ENCODE data around the gene DDX20. TPM values are rescaled to one million over a fixed set of nuclear protein-coding genes. Genes with fewer than 3 reads are reported as not detected.
A peak's percentile ranks its signal among the peaks of the same experiment; 100 is the strongest.

DDX20 gene
- total RNA-seq, 1 donor from 2014 or later = 13.2 TPM

GRCh38 chr1:111789142-111789541 lies 33.4 kb downstream of the DDX20 start:
- H3K36me3 ChIP-seq (ENCODE audit: control insufficient read depth, insufficient read depth, low read length) = no peaks in the 10 kb centered on the region
- H3K4me3 ChIP-seq (ENCODE audit: low read depth, low read length) = no peak overlapping the region
- TF ChIP-seq, protein P1, sequence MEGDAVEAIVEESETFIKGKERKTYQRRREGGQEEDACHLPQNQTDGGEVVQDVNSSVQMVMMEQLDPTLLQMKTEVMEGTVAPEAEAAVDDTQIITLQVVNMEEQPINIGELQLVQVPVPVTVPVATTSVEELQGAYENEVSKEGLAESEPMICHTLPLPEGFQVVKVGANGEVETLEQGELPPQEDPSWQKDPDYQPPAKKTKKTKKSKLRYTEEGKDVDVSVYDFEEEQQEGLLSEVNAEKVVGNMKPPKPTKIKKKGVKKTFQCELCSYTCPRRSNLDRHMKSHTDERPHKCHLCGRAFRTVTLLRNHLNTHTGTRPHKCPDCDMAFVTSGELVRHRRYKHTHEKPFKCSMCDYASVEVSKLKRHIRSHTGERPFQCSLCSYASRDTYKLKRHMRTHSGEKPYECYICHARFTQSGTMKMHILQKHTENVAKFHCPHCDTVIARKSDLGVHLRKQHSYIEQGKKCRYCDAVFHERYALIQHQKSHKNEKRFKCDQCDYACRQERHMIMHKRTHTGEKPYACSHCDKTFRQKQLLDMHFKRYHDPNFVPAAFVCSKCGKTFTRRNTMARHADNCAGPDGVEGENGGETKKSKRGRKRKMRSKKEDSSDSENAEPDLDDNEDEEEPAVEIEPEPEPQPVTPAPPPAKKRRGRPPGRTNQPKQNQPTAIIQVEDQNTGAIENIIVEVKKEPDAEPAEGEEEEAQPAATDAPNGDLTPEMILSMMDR (IDR thresholded peaks at IDR 0.05; ENCODE audit: insufficient read depth, low read length, severe bottlenecking) = no peak
- DNase-seq (ENCODE audit: low read depth) (no peak), FAIRE-seq (no peak)
- peaks cover 3% of the 10 kb centered on the region for H3K27me3 ChIP-seq (ENCODE audit: control insufficient read depth, insufficient read depth, low read length)

GRCh38 chr1:111789666-111790316 lies 34.1 kb downstream of the DDX20 start:
- H3K36me3 ChIP-seq (ENCODE audit: control insufficient read depth, insufficient read depth, low read length) = no peaks in the 10 kb centered on the region
- TF ChIP-seq, protein P1 (IDR thresholded peaks at IDR 0.05; ENCODE audit: insufficient read depth, low read length, severe bottlenecking) = peak; percentile 14

GRCh38 chr1:111791776-111792175 lies 36.1 kb downstream of the DDX20 start:
- TF ChIP-seq, protein P1 (IDR thresholded peaks at IDR 0.05; ENCODE audit: insufficient read depth, low read length, severe bottlenecking) = no peak
- FAIRE-seq (no peak), DNase-seq (ENCODE audit: low read depth) (no peak)
- Histone ChIP-seq H3K27me3 (ENCODE audit: control insufficient read depth, insufficient read depth, low read length) (peaks cover 1% of the 10 kb centered on the region), H3K4me3 (ENCODE audit: low read depth, low read length) (no peak overlapping the region), H3K36me3 (ENCODE audit: control insufficient read depth, insufficient read depth, low read length) (no peaks in the 10 kb centered on the region)

More at GRCh38 chr1:111789666-111790316, 34.1 kb downstream of the DDX20 start:
- H3K27me3 ChIP-seq (ENCODE audit: control insufficient read depth, insufficient read depth, low read length) = peaks cover 3% of the 10 kb centered on the region
- H3K4me3 ChIP-seq (ENCODE audit: low read depth, low read length) = no peak overlapping the region
- FAIRE-seq (no peak), DNase-seq (ENCODE audit: low read depth) (peak; percentile 18)

- H3K4me3 ChIP-seq (ENCODE audit: low read depth, low read length) = no peak overlapping the region
- H3K36me3 ChIP-seq (ENCODE audit: control insufficient read depth, insufficient read depth, low read length) = no peaks in the 10 kb centered on the region
- DNase-seq (ENCODE audit: low read depth) = no peak
- H3K27me3 ChIP-seq (ENCODE audit: control insufficient read depth, insufficient read depth, low read length) = peaks cover 1% of the 10 kb centered on the region
- FAIRE-seq = no peak
- TF ChIP-seq, protein P1 (IDR thresholded peaks at IDR 0.05; ENCODE audit: insufficient read depth, low read length, severe bottlenecking) = no peak
Measured at GRCh38 chr1:111792249-111792648, 36.5 kb downstream of the DDX20 start.

GRCh38 chr1:111793923-111794322 lies 38.2 kb downstream of the DDX20 start:
- no peak for FAIRE-seq
- H3K27me3 ChIP-seq (ENCODE audit: control insufficient read depth, insufficient read depth, low read length) = peaks cover 1% of the 10 kb centered on the region
- H3K36me3 ChIP-seq (ENCODE audit: control insufficient read depth, insufficient read depth, low read length) = no peaks in the 10 kb centered on the region
- TF ChIP-seq, protein P1 (IDR thresholded peaks at IDR 0.05; ENCODE audit: insufficient read depth, low read length, severe bottlenecking) = no peak
- no peak for DNase-seq (ENCODE audit: low read depth)
- no peak overlapping the region for H3K4me3 ChIP-seq (ENCODE audit: low read depth, low read length)

- FAIRE-seq = no peak
- H3K27me3 ChIP-seq (ENCODE audit: control insufficient read depth, insufficient read depth, low read length) = peaks cover 1% of the 10 kb centered on the region
- no peak overlapping the region for H3K4me3 ChIP-seq (ENCODE audit: low read depth, low read length)
- no peak for DNase-seq (ENCODE audit: low read depth)
- H3K36me3 ChIP-seq (ENCODE audit: control insufficient read depth, insufficient read depth, low read length) = no peaks in the 10 kb centered on the region
- TF ChIP-seq, protein P1 (IDR thresholded peaks at IDR 0.05; ENCODE audit: insufficient read depth, low read length, severe bottlenecking) = no peak
Measured at GRCh38 chr1:111795401-111795800, 39.7 kb downstream of the DDX20 start.

Measured in bronchial epithelial cell (primary cell).